HG03066 (cell line): ENCODE measurements around the gene NCR3LG1.

ENCODE experiments used
- ATAC-seq: cut with Tn5 transposase; IDR thresholded peaks from one replicate; pipeline ENCODE4 v1.9.1; 2021; ENCODE audit warnings: low read depth; ENCODE audit not compliant: unreplicated experiment

NCR3LG1 gene

GRCh38 chr11:17391493-17392355, 40.1 kb downstream of the NCR3LG1 start:
- no peak for ATAC-seq

DNA sequence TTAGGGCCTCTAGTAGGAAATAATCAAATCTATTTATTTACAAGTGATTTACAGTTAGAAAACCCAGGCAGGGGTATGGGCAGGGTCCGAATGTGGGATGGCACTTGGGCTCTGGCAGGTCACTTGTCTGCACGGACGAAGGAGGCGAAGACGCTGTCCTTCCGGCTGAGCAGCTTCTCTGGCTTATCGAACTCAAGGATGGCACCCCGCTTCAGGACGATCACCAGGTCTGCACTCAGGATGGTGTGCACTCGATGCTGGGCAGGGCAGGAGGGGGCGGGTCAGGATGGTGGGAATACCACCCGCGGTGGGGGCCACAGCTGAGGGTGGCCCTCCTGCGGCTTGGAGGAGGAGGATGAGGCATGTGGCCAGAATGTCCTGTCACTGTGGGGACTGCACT, 41.3 kb downstream of the NCR3LG1 start:
- ATAC-seq, result no peak

GRCh38 chr11:17393472-17393871, 41.9 kb downstream of the NCR3LG1 start:
- ATAC-seq, result no peak

GRCh38 chr11:17394743-17395390, 43.3 kb downstream of the NCR3LG1 start:
- no peak for ATAC-seq

DNA sequence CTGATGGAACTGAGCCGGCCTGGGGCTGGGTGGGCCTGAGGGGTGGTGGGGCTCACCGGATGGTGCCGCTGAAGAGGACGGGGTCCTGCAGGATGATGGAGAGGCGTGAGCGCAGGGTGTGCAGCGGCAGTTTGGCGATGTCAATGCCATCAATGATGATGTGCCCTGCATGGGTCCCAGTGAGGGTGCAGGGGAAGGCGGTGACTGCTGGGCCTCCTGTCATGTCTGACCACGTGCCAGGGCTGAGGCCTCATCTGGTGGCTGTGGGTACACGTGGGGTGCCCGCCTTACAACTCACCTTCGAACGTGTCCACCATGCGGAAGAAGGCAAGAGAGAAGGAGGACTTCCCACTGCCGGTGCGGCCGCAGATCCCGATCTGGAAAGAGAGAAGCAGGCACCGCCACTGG, 44.0 kb downstream of the NCR3LG1 start:
- no peak for ATAC-seq

DNA sequence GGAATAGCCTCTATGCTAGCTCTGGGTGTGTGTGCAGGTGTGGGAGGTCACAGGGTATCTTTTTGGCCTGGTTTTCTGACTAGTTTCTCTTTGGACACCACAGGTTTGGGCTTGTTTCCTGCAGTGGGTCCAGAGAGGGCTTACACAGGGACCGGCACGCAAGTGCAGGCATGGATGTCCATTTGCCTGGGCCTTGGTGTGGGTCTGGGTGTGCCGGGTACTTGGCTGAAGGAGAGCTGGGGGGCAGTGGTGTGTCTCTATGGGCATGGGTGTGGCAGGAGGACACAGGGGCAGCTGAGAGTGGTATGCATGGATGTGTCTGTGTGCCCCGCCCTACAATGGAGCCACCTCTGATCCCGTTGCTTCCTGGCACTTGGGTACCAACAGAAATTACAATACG, 44.4 kb downstream of the NCR3LG1 start:
- ATAC-seq, result no peak

DNA sequence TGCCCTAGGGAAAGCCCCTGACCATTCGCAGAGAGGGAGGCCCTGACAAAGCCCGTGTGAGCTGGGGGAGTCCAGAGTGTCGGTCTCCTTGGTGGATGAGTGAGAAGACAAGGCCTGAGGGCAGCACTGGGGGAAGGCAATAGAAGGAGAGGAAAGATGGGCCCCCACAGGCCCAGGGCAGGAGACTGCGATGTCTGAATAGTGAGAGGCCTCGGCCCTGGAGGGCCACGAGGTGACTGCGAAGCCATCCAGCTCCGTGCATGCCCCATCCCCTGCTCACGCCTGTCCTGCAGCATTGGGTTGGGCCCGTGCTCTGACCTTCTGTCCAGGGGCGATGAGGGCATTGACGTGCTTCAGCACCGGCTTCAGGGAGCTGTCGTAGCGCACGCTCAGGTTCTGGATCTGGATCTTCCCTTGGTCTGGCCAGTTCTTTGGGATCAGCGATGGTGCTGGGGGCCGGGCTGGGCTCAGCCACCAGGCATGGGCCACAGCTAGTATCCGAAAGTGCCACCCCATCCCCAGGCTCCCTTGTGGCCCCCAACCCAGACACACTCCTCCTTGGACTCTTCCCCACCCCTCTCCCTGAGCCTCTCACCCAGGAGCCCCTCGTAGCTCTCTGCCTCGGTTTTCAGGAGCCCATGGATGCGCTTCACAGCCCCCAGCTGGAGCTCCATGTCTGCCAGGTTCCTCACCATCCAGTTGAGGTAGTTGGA, 45.2 kb downstream of the NCR3LG1 start:
- no peak for ATAC-seq

GRCh38 chr11:17397311-17398002, 45.9 kb downstream of the NCR3LG1 start:
- no peak for ATAC-seq

- ATAC-seq, result no peak
Measured at GRCh38 chr11:17399236-17399635, 47.6 kb downstream of the NCR3LG1 start.

DNA sequence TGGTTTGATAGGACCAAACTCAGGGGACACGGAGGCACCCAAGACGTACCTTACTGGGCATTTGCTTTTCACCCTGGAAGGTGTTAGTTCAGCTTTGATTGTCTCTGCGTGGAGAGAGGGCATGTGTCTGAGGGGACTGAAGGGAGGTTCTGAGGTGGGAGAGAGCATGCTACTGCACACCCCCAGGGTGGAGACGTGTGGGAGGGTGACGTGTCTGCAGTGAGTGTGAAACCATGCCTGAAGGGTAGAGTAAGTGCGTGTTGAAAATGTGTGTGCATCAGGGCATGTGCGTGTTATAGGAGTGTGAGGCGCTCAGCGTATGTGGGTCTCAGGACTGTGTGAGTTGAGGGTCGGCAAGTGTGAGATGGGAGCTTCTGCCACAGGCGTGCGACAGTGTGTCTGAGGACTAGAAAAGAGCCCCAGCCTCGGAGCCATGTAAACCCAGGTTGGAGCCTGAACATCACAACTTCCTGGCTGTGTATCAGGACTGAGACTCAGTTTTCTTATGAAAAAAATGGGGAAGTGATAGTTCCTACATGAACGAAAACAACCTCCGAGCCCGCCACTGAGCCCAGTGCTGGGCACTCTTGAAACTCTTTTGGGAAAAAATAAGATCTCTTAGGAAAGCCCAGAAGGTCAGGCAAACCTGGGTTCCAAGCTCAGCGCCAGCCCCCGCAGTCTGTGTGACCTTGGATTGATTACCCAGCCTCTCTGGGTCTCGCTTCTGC, 48.6 kb downstream of the NCR3LG1 start:
- peak; percentile 66 for ATAC-seq

GRCh38 chr11:17401316-17401715, 49.7 kb downstream of the NCR3LG1 start:
- ATAC-seq, result no peak

DNA sequence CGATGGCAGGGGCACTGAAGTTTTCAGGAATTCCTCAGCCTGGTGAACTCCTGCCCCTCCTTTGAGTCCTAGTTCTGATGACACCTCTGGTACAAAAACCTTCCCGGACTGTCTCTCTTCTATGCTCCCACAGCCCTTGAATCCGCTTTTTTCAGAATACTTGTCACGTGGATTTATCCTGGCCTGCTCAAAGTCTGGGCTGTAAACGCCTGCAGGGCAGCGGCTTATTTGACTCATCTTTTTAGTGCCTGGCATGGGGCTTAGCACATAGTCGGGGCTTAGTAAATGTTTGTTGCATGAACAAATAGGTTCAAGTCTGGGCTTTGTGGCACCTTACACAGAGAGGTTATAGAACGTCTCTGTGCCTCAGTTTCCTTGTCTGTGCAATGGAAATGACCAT, 50.2 kb downstream of the NCR3LG1 start:
- ATAC-seq, result no peak

DNA sequence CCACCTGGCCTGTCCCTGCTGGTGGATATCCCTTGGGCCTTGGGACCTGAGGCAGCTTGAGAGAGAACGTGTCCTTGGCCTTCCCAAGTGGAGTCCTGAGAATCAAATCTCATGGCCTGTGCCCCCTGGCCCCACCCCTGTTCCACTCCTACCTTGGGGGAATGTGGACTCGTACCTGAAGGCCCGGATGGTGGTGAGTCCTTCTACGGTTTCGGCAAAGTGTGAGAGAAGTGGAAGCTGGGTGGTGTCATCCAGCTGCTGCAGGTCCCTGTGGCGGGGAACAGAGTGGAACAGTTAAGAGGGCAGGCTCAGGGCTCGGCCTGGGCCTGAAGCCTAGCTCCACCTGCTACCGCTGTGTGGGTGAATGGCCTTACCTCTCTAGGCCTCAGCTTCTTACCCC, 50.9 kb downstream of the NCR3LG1 start:
- no peak for ATAC-seq

DNA sequence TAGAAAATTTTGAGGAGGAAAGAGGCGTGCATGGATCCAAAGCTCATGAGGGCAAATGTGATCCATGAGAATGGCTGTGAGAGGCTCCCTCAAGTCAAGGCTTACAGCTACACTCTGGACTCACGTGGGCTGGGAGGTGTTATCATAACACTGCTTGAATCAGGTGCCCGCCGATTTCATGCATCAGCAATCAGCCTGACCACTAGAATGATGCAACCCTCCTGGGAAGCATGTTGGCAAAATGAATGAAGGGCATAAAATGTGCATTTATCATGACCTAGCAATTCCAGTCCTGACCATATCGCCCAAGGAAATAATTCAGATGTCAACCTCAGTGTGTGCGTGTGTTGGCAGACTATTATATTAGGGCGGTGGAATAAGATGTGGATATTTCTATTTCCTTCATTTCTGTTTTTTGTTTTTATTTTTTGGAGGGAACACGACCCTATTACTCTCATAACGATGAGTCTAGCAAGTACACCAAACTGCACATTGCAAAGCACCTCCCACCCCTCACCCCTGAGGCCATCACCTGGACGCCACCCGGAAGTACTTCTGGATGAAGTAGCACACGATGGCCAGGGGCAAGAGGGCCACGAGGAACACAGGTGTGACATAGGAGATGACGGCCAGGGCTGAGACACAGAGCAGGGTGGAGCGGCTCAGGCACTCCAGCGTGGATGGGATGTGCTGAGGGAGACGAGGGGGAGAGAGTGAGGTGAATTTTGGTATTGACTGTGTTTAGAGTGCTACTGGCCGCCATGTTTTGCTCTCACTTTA, 52.6 kb downstream of the NCR3LG1 start:
- ATAC-seq, result no peak

GRCh38 chr11:17405232-17406005, 53.8 kb downstream of the NCR3LG1 start:
- no peak for ATAC-seq

DNA sequence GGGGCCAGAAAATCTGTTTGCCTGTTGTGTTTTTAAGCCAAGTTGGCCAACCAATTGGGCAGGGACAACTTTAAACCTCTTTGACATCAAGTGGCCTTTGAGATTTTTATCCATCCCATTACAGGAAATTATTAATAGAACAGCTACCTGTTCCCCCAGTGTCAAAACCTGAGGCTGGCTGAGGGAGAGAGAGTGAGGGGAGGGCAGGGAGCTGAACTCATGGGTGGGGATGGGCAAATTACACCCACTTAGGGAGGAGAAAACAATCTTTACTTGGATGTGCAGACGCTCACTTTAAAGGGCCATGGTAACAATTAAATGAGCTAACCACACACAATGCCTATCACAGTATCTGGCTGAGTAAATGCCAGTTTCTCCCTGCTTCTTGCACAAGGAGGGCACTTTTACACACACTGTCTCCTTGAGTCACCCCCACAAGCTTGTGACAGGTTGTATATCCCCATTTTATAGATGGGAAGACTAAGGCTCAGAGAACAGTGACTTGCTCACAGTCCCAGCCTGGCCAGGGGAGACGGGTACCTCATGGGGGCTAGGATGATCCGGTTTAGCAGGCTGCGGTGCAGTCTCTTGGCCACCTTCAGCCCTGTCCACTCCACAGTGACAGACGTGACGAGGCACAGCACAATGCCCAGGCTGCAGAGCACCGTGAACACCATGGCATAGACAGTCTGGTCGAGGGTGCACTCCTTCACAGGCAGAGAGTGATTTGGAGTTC, 54.6 kb downstream of the NCR3LG1 start:
- ATAC-seq, result no peak

- ATAC-seq, result no peak
Measured at GRCh38 chr11:17406818-17407149, 55.2 kb downstream of the NCR3LG1 start.

- no peak for ATAC-seq
Measured at GRCh38 chr11:17407575-17407974, 56.0 kb downstream of the NCR3LG1 start.
